ENCODE data around the gene LARGE2.

DNA sequence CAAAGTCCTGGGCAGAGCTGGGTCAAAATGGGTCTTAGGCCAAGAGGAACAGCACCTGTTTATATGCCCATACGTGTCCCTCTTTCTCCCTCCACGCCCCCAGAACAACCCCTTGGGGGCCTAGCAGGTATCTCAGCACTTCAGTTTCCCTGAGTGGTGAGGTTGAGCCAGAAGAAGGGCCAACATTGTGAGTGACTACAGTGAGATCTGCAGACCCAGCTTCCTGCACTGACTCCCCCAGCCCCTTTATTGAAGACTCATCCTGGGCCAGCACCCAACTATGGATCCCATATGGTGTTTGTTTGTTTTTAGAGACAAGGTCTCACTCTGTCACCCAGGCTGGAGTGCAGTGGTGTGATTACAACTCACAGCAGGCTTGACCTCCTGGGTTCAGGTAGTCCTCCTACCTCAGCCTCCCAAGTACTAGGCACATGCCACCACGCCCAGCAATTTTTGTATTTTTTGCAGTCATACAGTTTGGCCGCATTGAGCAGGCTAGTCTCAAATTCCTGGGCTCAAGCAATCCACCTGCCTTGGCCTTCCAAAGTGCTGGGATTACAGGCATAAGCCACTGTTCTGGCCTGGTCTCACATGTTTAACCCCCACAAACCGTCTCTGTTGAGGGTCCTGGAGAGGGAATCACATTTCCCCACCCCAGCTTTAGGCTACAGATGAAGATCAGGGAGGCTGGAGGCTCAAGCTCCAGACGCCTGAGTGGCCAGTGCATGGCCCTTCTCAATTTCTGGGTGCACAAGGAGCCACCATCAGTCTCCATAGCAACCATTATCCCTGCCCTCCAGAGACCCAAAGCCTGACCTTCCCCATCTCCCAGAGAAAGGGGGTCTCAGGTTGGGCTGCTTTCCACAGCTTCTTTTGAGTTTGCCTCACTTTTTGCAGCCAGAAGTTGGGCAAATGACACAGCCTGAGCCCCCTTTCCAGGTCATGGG lies 1.7 kb upstream of the LARGE2 start:
- TF ChIP-seq, protein P1, sequence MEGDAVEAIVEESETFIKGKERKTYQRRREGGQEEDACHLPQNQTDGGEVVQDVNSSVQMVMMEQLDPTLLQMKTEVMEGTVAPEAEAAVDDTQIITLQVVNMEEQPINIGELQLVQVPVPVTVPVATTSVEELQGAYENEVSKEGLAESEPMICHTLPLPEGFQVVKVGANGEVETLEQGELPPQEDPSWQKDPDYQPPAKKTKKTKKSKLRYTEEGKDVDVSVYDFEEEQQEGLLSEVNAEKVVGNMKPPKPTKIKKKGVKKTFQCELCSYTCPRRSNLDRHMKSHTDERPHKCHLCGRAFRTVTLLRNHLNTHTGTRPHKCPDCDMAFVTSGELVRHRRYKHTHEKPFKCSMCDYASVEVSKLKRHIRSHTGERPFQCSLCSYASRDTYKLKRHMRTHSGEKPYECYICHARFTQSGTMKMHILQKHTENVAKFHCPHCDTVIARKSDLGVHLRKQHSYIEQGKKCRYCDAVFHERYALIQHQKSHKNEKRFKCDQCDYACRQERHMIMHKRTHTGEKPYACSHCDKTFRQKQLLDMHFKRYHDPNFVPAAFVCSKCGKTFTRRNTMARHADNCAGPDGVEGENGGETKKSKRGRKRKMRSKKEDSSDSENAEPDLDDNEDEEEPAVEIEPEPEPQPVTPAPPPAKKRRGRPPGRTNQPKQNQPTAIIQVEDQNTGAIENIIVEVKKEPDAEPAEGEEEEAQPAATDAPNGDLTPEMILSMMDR (IDR thresholded peaks at IDR 0.05 in 4 of 5, conservative IDR thresholded peaks at IDR 0.05 in 1 of 5), result no peak
- TF ChIP-seq POLR2A (IDR thresholded peaks at IDR 0.05), result no peak

Data from gastrocnemius medialis (tissue), 4 donors.